ENCODE measurements around the gene SENP5. TPM values are rescaled to one million over a fixed set of nuclear protein-coding genes. Genes with fewer than 3 reads are reported as not detected.

Gene SENP5
- total and polyA plus RNA-seq, 2 experiments from 2014 or later = 16.8 to 37.9 TPM

- TF ChIP-seq EZH2phosphoT487 (IDR thresholded peaks at IDR 0.05; ENCODE audit: low read depth, severe bottlenecking, unreplicated experiment) = no peak
- TF ChIP-seq CTCF (IDR thresholded peaks at IDR 0.05; ENCODE audit: poor library complexity) = no peak
- TF ChIP-seq EZH2 (IDR thresholded peaks at IDR 0.05; ENCODE audit: borderline replicate concordance) = no peak
- DNase-seq (ENCODE audit: low spot score) = no peak
Measured at GRCh38 chr3:196914866-196915265, 47.1 kb downstream of the SENP5 start.

GRCh38 chr3:196915375-196915774 is 47.7 kb downstream of the SENP5 start:
- 96% methylated on average over 3 of the region's 3 CpGs for WGBS (ENCODE audit: low lambda C conversion rate, missing lambda C conversion rate)
- DNase-seq (ENCODE audit: low spot score) = no peak
- Histone ChIP-seq H3K9me3 (ENCODE audit: low read depth) (no peaks in the 10 kb centered on the region), H3K4me3 (no peak overlapping the region), H2AFZ (no peak overlapping the region), H3K27ac (no peak overlapping the region), H3K4me1 (ENCODE audit: insufficient read depth) (no peaks in the 10 kb centered on the region), H3K79me2 (no peaks in the 10 kb centered on the region), H3K36me3 (replicated peaks; ENCODE audit: insufficient read depth, low read depth) (no peaks in the 10 kb centered on the region), H4K20me1 (ENCODE audit: insufficient read depth, poor library complexity, severe bottlenecking) (no peaks in the 10 kb centered on the region), H3K9me2 (replicated peaks; ENCODE audit: insufficient read depth) (no peaks in the 10 kb centered on the region), H3K4me2 (no peak overlapping the region), H3K27me3 (no peaks in the 10 kb centered on the region)
- no peak for TF ChIP-seq EZH2phosphoT487 (IDR thresholded peaks at IDR 0.05; ENCODE audit: low read depth, severe bottlenecking, unreplicated experiment)
- TF ChIP-seq CTCF (IDR thresholded peaks at IDR 0.05; ENCODE audit: poor library complexity) = no peak
- TF ChIP-seq EZH2 (IDR thresholded peaks at IDR 0.05; ENCODE audit: borderline replicate concordance) = no peak

More at GRCh38 chr3:196914866-196915265, 47.1 kb downstream of the SENP5 start:
- Histone ChIP-seq H4K20me1 (ENCODE audit: insufficient read depth, poor library complexity, severe bottlenecking) (no peaks in the 10 kb centered on the region), H3K27me3 (no peaks in the 10 kb centered on the region), H3K36me3 (replicated peaks; ENCODE audit: insufficient read depth, low read depth) (no peaks in the 10 kb centered on the region), H3K4me2 (no peak overlapping the region), H3K27ac (no peak overlapping the region), H3K4me3 (no peak overlapping the region), H3K4me1 (ENCODE audit: insufficient read depth) (no peaks in the 10 kb centered on the region), H3K79me2 (no peaks in the 10 kb centered on the region), H3K9me2 (replicated peaks; ENCODE audit: insufficient read depth) (no peaks in the 10 kb centered on the region), H3K9me3 (ENCODE audit: low read depth) (no peaks in the 10 kb centered on the region), H2AFZ (no peak overlapping the region)
- WGBS (ENCODE audit: low lambda C conversion rate, missing lambda C conversion rate) = 97% methylated on average over 4 of the region's 4 CpGs

GRCh38 chr3:196916221-196916620 is 48.5 kb downstream of the SENP5 start:
- H3K4me1 ChIP-seq (ENCODE audit: insufficient read depth) = no peaks in the 10 kb centered on the region

More at GRCh38 chr3:196916221-196916620, 48.5 kb downstream of the SENP5 start:
- H3K9me2 ChIP-seq (replicated peaks; ENCODE audit: insufficient read depth) = no peaks in the 10 kb centered on the region
- no peaks in the 10 kb centered on the region for H3K79me2 ChIP-seq
- H3K9me3 ChIP-seq (ENCODE audit: low read depth) = no peaks in the 10 kb centered on the region
- H3K4me3 ChIP-seq = no peak overlapping the region
- no peaks in the 10 kb centered on the region for H3K36me3 ChIP-seq (replicated peaks; ENCODE audit: insufficient read depth, low read depth)
- H3K27ac ChIP-seq = no peak overlapping the region
- H2AFZ ChIP-seq = no peak overlapping the region
- WGBS (ENCODE audit: low lambda C conversion rate, missing lambda C conversion rate) = 100% methylated on average over 1 of the region's 1 CpG
- peaks cover 4% of the 10 kb centered on the region for H4K20me1 ChIP-seq (ENCODE audit: insufficient read depth, poor library complexity, severe bottlenecking)
- no peak overlapping the region for H3K4me2 ChIP-seq
- TF ChIP-seq EZH2 (IDR thresholded peaks at IDR 0.05; ENCODE audit: borderline replicate concordance) (no peak), CTCF (IDR thresholded peaks at IDR 0.05; ENCODE audit: poor library complexity) (no peak), EZH2phosphoT487 (IDR thresholded peaks at IDR 0.05; ENCODE audit: low read depth, severe bottlenecking, unreplicated experiment) (no peak)
- no peak for DNase-seq (ENCODE audit: low spot score)
- H3K27me3 ChIP-seq = no peaks in the 10 kb centered on the region
